Kidney epithelial cell (primary cell): ENCODE data around the gene ANK3. TPM values are rescaled to one million over a fixed set of nuclear protein-coding genes. Genes with fewer than 3 reads are reported as not detected.

Experiments used
- DNase-seq: peaks from one replicate; pipeline ENCODE4 v3.0.0-alpha.2; 2010; ENCODE audit warnings: low read depth
- H3K27me3 ChIP-seq: 2 replicates; pipeline ENCODE4 v1.6.0; 2011; ENCODE audit warnings: low read length; ENCODE audit not compliant: control insufficient read depth, insufficient read depth
- H3K36me3 ChIP-seq: 2 replicates; pipeline ENCODE4 v1.5.1; 2011; ENCODE audit warnings: low read length; ENCODE audit not compliant: control insufficient read depth, insufficient read depth
- H3K4me3 ChIP-seq: 2 replicates; pipeline ENCODE4 v1.5.1; 2011; ENCODE audit warnings: low read depth, mild to moderate bottlenecking, control low read depth, low read length
- CTCF ChIP-seq: IDR thresholded peaks from 2 replicates; pipeline ENCODE4 v1.5.1; 2011; ENCODE audit warnings: mild to moderate bottlenecking, moderate library complexity, low read length, control low read depth, inconsistent platforms; ENCODE audit not compliant: insufficient read depth, poor library complexity, severe bottlenecking
- total RNA-seq: library from RNA; depleted of rRNA; stranded (reverse); fragments of >200 nt; gene quantifications from 2 replicates; pipeline ENCODE4 v1.2.3, GENCODE V29; 2015

The ANK3 gene
- total RNA-seq, 1 donor from 2014 or later, result 14.8 TPM

- TF ChIP-seq CTCF, result no peak
- Histone ChIP-seq H3K36me3 (no peaks in the 10 kb centered on the region), H3K4me3 (no peak overlapping the region), H3K27me3 (no peaks in the 10 kb centered on the region)
- DNase-seq, result no peak
Observed at GRCh38 chr10:60267802-60268201, 121.9 kb downstream of the ANK3 start.

- no peak for DNase-seq
- H3K27me3 ChIP-seq, result no peaks in the 10 kb centered on the region
Observed at GRCh38 chr10:60266513-60266912, 123.2 kb downstream of the ANK3 start.

GRCh38 chr10:60262647-60263126 lies 127.0 kb downstream of the ANK3 start:
- DNase-seq, result no peak
- Histone ChIP-seq H3K27me3 (no peaks in the 10 kb centered on the region), H3K4me3 (no peak overlapping the region), H3K36me3 (no peaks in the 10 kb centered on the region)
- TF ChIP-seq CTCF, result no peak

More at GRCh38 chr10:60266513-60266912, 123.2 kb downstream of the ANK3 start:
- H3K4me3 ChIP-seq, result no peak overlapping the region
- no peaks in the 10 kb centered on the region for H3K36me3 ChIP-seq
- TF ChIP-seq CTCF, result no peak

- no peak overlapping the region for H3K4me3 ChIP-seq
- no peak for TF ChIP-seq CTCF
- H3K36me3 ChIP-seq, result no peaks in the 10 kb centered on the region
- no peak for DNase-seq
- H3K27me3 ChIP-seq, result no peaks in the 10 kb centered on the region
Observed at GRCh38 chr10:60260321-60260720, 129.4 kb downstream of the ANK3 start.

GRCh38 chr10:60258429-60258797 lies 131.3 kb downstream of the ANK3 start:
- Histone ChIP-seq H3K27me3 (no peaks in the 10 kb centered on the region), H3K4me3 (no peak overlapping the region), H3K36me3 (no peaks in the 10 kb centered on the region)
- TF ChIP-seq CTCF, result no peak
- no peak for DNase-seq

- TF ChIP-seq CTCF, result no peak
- Histone ChIP-seq H3K36me3 (no peaks in the 10 kb centered on the region), H3K27me3 (no peaks in the 10 kb centered on the region), H3K4me3 (no peak overlapping the region)
- DNase-seq, result no peak
Observed at GRCh38 chr10:60257767-60258428, 131.8 kb downstream of the ANK3 start.
